Spleen (tissue), 11 donors: ENCODE data around the gene USP20. TPM values are rescaled to one million over a fixed set of nuclear protein-coding genes. Genes with fewer than 3 reads are reported as not detected.

ENCODE experiments used
- DNase-seq: peaks from one replicate; pipeline ENCODE4 v3.0.0-alpha.2; 2020
- H3K27ac ChIP-seq, 8 donors: fragments of 200-600 bp; sonication (generic) in 7 of 8; 1 replicate in 4 of 8; 2 replicates in 4 of 8; pipeline versions ENCODE4 v1.5.0 to v1.8.0; 2016 to 2021; ENCODE audit warnings: inconsistent platforms in 4 of 8, mild to moderate bottlenecking in 4 of 8, moderate library complexity in 1 of 8
- H3K27me3 ChIP-seq, 7 donors: fragments of 200-600 bp; sonication (generic) in 6 of 7; replicated peaks in 1 of 7; 1 replicate in 4 of 7; 2 replicates in 3 of 7; pipeline versions ENCODE4 v1.5.0 to v1.8.0; 2016 to 2021; ENCODE audit warnings: inconsistent platforms in 3 of 7, mild to moderate bottlenecking in 1 of 7
- H3K36me3 ChIP-seq, 6 donors: fragments of 200-600 bp; sonication (generic) in 5 of 6; 1 replicate in 4 of 6; 2 replicates in 2 of 6; pipeline versions ENCODE4 v1.5.0 to v1.8.0; 2016 to 2021; ENCODE audit warnings: inconsistent platforms in 2 of 6
- H3K4me1 ChIP-seq, 6 donors: fragments of 200-600 bp; sonication (generic) in 5 of 6; 1 replicate in 3 of 6; 2 replicates in 3 of 6; pipeline versions ENCODE4 v1.5.0 to v1.8.0; 2016 to 2021; ENCODE audit warnings: inconsistent platforms in 3 of 6
- H3K4me3 ChIP-seq, 8 donors: fragments of 200-600 bp; sonication (generic) in 7 of 8; 1 replicate in 4 of 8; 2 replicates in 4 of 8; pipeline versions ENCODE4 v1.5.0 to v1.8.0; 2016 to 2021; ENCODE audit warnings: inconsistent platforms in 4 of 8, mild to moderate bottlenecking in 4 of 8, moderate library complexity in 2 of 8
- H3K9me3 ChIP-seq, 8 donors: fragments of 200-600 bp; sonication (generic) in 7 of 8; 1 replicate in 4 of 8; 2 replicates in 4 of 8; pipeline versions ENCODE4 v1.5.0 to v1.8.0; 2016 to 2021; ENCODE audit warnings: inconsistent platforms in 4 of 8
- CTCF ChIP-seq, 11 experiments: fragments of 200-600 bp in 7 of 11; fragments of 450-650 bp in 4 of 11; sonication (generic) in 4 of 11; IDR thresholded peaks in 8 of 11; conservative IDR thresholded peaks in 3 of 11; 1 replicate in 7 of 11; 2 replicates in 4 of 11; pipeline versions ENCODE4 v1.4.0 to v1.8.0; 2016 to 2021; ENCODE audit warnings: antibody characterized with exemption in 11 of 11, inconsistent platforms in 4 of 11, mild to moderate bottlenecking in 1 of 11
- POLR2A ChIP-seq, 3 donors: fragments of 450-650 bp; IDR thresholded peaks; one replicate each; pipeline ENCODE4 v1.5.1; 2017; ENCODE audit warnings: antibody characterized with exemption in 3 of 3, mild to moderate bottlenecking in 1 of 3
- POLR2AphosphoS5 ChIP-seq, 3 donors: sonication (generic); formaldehyde crosslinking; IDR thresholded peaks; one replicate each; pipeline ENCODE4 v1.5.1; 2017; ENCODE audit warnings: antibody characterized with exemption in 3 of 3
- WGBS, 5 donors: extraction: QIAGEN DNeasy Blood & Tissue Kit in 3 of 5; methylation state at CpG; one replicate each; pipeline versions ENCODE4 v1.1.5 to v1.1.7; 2013 to 2018; 5-methylcytosine and 5-hydroxymethylcytosine counted together
- intact Hi-C: fragments of 100-400 bp; cut with DNase I; formaldehyde crosslinking; loops from one replicate; pipeline ENCODE4 v1.15.0; 2023; ENCODE audit warnings: low total_unique reads
- polyA plus RNA-seq, 3 donors: library from polyadenylated mRNA; stranded (reverse); fragments of 200-250 nt; gene quantifications; one replicate each; pipeline ENCODE4 v1.2.1, GENCODE V29; 2013
- total RNA-seq, 7 donors: library from RNA; depleted of rRNA in 3 of 7; stranded (reverse); fragments of >200 nt in 3 of 7; fragmentation: NEBNext Ultra II Directional in 4 of 7; extraction: Animal tissue kit (Norgen Biotek cat#: 25700) in 4 of 7; gene quantifications; one replicate each; pipeline versions ENCODE4 v1.1.0 to v1.2.1, GENCODE V29; 2016 to 2021
- donor health status: healthy with polysubstance abuse.
- donor health status: DM: no; HTN: no; CAD: no; lungs with moderate emphysema.
- donor health status: DM: no; HTN: no; CAD: no.
- donor health status: Bipolar disorder and iron deficiency.
- donor health status: healthy.
- donor health status: DM: no; HTN: no; CAD: no.
- donor health status: DM: yes; HTN: yes; CAD: no.

The USP20 gene
- total and polyA plus RNA-seq, 10 donors: 29.7 to 83.7 (median 41.3) TPM

GRCh38 chr9:129885670-129886106 lies 50.4 kb downstream of the USP20 start:
- Histone ChIP-seq H3K9me3 (no peaks in the 10 kb centered on the region), H3K36me3 (peaks cover 0 to 14% (median 3%) of the 10 kb centered on the region in 6 donors), H3K27me3 (no peaks in the 10 kb centered on the region), H3K4me3 (peak overlapping the region; percentile 22 to 72 (median 48)), H3K27ac (peak overlapping the region; percentile 86 to 96 (median 92)), H3K4me1 (peaks cover 60 to 79% (median 75%) of the 10 kb centered on the region in 6 donors)
- intact Hi-C loops: loop anchor here (5.0 to 10.0 kb wide), 3 partner anchors 79 to 217 kb away; partner anchors contain the start of gene FNBP1
- WGBS, 5 donors: 0 to 2% (median 0%) methylated on average over 13 to 27 of the region's 27 CpGs
- DNase-seq: peak; percentile 99
- TF ChIP-seq POLR2AphosphoS5 (IDR thresholded peaks at IDR 0.05) (peak; percentile 92 to 97 (median 95)), CTCF (IDR thresholded peaks at IDR 0.05 in 8 of 11, conservative IDR thresholded peaks at IDR 0.05 in 3 of 11) (peak; percentile 90 to 99 (median 97)), POLR2A (IDR thresholded peaks at IDR 0.05) (peak in 2 of 3 donors; percentile 26 to 58)

GRCh38 chr9:129886226-129887174 lies 51.2 kb downstream of the USP20 start:
- TF ChIP-seq POLR2A (IDR thresholded peaks at IDR 0.05) (no peak), POLR2AphosphoS5 (IDR thresholded peaks at IDR 0.05) (peak; percentile 14 to 64 (median 48))
- H3K27me3 ChIP-seq: no peaks in the 10 kb centered on the region
- WGBS, 5 donors: 25 to 38% (median 33%) methylated on average over 14 to 20 of the region's 20 CpGs
- H3K36me3 ChIP-seq: peaks cover 0 to 18% (median 3%) of the 10 kb centered on the region in 6 donors
- intact Hi-C loops: loop anchor here (5.0 to 10.0 kb wide), 3 partner anchors 78 to 216 kb away; partner anchors contain the start of gene FNBP1
- peak overlapping the region; percentile 86 to 96 (median 92) for H3K27ac ChIP-seq
- H3K9me3 ChIP-seq: no peaks in the 10 kb centered on the region
- peak; percentile 83 for DNase-seq
- H3K4me3 ChIP-seq: peak overlapping the region; percentile 22 to 72 (median 48)
- H3K4me1 ChIP-seq: peaks cover 68 to 87% (median 81%) of the 10 kb centered on the region in 6 donors

GRCh38 chr9:129887334-129888292 lies 52.4 kb downstream of the USP20 start:
- peak; percentile 81 for DNase-seq
- peak overlapping the region; percentile 86 to 96 (median 92) for H3K27ac ChIP-seq
- H3K36me3 ChIP-seq: peaks cover 0 to 23% (median 0%) of the 10 kb centered on the region in 6 donors
- WGBS, 5 donors: 13 to 26% (median 20%) methylated on average over 27 of the region's 27 CpGs
- TF ChIP-seq POLR2AphosphoS5 (IDR thresholded peaks at IDR 0.05) (peak in 1 of 3 donors; percentile 79), POLR2A (IDR thresholded peaks at IDR 0.05) (no peak), CTCF (IDR thresholded peaks at IDR 0.05 in 8 of 11, conservative IDR thresholded peaks at IDR 0.05 in 3 of 11) (peak in 2 of 11 experiments; percentile 13 to 14)
- no peaks in the 10 kb centered on the region for H3K27me3 ChIP-seq
- no peaks in the 10 kb centered on the region for H3K9me3 ChIP-seq
- intact Hi-C loops: loop anchor here (5.0 to 10.0 kb wide), 3 partner anchors 77 to 215 kb away; partner anchors contain the start of gene FNBP1
- H3K4me3 ChIP-seq: peak overlapping the region in 7 of 8 donors; percentile 17 to 72 (median 30)
- H3K4me1 ChIP-seq: peaks cover 76 to 98% (median 91%) of the 10 kb centered on the region in 6 donors
